H7 (cell line): ENCODE data around the gene SLC35F3. TPM values are rescaled to one million over a fixed set of nuclear protein-coding genes. Genes with fewer than 3 reads are reported as not detected.
A peak's percentile ranks its signal among the peaks of the same experiment; 100 is the strongest.
"Not testable (repeated sequence)": the region's sequence is repeated elsewhere in the genome, so short reads cannot be mapped to it uniquely, and the experiment has no call there.

Experiments used
- DNase-seq: peaks from one replicate; pipeline ENCODE4 v3.0.0; 2012
- H3K27me3 ChIP-seq: 2 replicates; pipeline ENCODE4 v1.6.0; 2011; ENCODE audit warnings: mild to moderate bottlenecking, low read length; ENCODE audit not compliant: control insufficient read depth, insufficient read depth
- H3K36me3 ChIP-seq: replicated peaks from 2 replicates; pipeline ENCODE4 v1.5.1; 2011; ENCODE audit warnings: low read length; ENCODE audit not compliant: control insufficient read depth, insufficient read depth
- H3K4me3 ChIP-seq: 2 replicates; pipeline ENCODE4 v1.5.1; 2011; ENCODE audit warnings: low read depth, mild to moderate bottlenecking, control low read depth, low read length, moderate library complexity; ENCODE audit not compliant: insufficient read depth
- total RNA-seq: library from RNA; depleted of rRNA; stranded (reverse); fragments of >200 nt; shearing (Covaris generic); gene quantifications from 2 replicates; pipeline ENCODE4 v1.2.3, GENCODE V29; 2014

Gene SLC35F3
- total RNA-seq, 1 experiment from 2014 or later, result 7.2 TPM

DNA sequence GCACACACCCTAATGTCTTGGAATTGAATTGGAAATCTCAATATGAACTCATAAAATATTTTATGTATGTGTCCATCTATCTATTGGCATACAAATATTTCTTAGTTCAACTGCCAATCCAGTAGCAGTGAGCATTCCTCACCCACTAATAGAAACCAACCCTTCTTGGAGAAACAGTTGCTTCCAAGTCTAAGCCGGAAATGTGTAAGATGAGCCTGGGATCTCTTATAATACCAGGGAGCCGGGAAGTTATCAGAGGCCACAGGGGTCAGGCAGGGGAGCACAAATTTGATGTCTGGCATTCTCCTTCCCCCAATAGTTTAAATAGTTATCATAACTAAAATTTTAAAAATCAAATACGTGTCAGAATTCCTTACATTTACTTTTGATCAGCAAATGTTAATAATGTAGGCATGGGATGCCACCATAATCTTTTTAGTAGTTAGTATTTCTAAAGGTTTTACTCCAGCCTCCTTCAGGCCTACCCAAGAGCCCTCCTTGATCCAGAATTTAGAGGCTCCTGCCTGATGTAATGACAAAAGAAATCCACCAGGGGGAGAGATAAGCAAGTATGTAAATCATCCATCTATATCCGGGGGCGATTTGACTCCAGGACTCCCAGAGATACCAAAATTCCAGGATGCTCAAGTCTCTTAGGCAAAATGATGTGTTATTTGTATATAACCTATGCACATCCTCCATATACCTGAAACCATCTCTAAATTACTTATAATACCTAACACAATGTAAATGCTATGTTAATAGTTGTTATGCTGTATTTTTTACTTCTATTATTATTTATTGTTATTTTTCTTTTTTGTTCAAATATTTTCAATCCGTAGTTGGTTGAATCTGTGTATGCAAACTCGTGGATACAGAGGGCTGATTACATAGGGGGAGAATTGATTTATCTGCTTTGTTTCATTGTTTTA, 250.1 kb downstream of the SLC35F3 start:
- no peak overlapping the region for H3K4me3 ChIP-seq
- no peaks in the 10 kb centered on the region for H3K36me3 ChIP-seq
- DNase-seq, result peak; percentile 70
- H3K27me3 ChIP-seq, result no peaks in the 10 kb centered on the region

DNA sequence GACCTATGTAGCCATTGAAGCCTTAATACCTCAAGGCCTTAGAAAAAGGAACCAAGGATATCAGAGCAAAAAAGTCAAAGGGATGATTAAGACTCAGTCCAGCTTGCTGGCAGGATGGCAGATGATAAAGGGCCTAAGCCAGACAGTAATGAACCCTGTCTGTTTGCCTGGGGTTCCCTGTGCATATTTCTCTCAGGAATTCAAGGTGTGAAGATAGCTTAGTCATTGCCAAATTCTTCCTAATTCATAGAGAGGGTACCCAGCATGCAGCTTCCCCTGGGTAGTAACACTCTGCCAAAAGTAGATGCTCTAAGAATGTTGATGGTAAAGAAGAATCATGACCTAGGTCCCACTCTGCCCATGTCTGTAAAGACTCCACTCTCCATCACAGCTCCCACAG, 258.2 kb downstream of the SLC35F3 start:
- Histone ChIP-seq H3K36me3 (no peaks in the 10 kb centered on the region), H3K4me3 (no peak overlapping the region), H3K27me3 (no peaks in the 10 kb centered on the region; the same call in 1 of the 2 replicates)
- no peak for DNase-seq

DNA sequence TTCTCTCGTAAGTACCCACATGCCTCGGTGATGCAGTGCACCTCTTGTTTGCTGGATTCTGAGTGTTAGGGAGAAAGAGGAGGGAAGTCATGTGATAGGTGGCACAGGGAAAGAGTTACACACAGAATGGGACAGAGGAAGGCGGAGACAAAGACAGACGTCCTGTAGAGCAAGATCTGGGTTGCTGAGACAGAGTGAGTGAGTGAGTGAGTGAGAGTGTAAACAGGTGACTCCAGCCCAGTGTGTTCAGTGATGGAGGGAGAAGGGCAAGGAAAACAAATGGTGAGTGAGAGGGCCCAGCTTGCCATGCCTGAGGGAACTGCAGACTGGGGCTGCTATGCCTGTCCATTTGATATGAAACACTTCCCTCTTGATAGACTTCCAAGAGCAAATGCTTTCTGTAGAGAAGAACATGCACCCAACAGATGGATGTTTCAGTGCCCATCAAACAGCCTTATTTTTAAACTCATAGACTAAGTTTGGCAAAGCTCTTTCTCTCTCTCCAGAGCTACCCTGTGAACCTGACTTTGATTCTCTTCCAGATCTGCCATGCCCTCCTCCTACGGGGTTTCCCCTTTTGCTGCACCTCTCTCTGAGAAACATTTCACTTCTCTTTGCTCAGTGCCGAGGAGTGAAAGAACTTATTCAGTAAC, 258.9 kb downstream of the SLC35F3 start:
- H3K27me3 ChIP-seq, result no peaks in the 10 kb centered on the region; the same call in 1 of the 2 replicates
- DNase-seq, result no peak
- no peak overlapping the region for H3K4me3 ChIP-seq
- H3K36me3 ChIP-seq, result no peaks in the 10 kb centered on the region

DNA sequence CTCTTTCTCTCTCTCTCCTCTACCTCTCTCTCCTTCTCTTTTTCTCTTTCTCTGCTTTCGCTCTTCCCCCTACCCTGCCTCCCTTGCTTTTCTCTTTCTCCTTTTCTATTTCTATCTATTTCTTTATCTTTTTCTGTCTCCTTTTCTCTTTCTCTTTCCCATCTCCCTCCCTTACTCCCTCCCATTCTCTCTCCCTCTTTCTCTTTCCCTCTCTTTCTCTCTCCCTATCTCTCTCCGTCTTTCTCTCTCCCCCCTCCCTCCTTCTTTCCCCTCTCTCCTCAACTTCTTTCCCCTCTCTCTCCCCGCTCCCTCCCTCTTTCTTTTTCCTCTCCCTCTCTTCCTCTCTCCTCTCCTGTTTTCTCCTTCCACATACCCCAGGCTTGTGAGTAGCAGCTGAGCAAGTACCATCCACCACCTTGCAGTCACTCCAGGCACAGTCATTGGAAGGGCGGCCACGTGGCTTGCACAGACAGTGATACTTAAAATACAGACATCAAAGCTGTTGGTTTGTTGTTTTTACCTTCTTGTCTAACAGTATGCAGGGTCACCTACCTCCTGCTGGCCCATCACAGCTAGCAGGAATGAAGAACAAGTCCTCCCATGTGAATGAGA, 259.7 kb downstream of the SLC35F3 start:
- Histone ChIP-seq H3K4me3 (no peak overlapping the region), H3K36me3 (no peaks in the 10 kb centered on the region), H3K27me3 (no peaks in the 10 kb centered on the region; the same call in 1 of the 2 replicates)
- DNase-seq, result no peak

DNA sequence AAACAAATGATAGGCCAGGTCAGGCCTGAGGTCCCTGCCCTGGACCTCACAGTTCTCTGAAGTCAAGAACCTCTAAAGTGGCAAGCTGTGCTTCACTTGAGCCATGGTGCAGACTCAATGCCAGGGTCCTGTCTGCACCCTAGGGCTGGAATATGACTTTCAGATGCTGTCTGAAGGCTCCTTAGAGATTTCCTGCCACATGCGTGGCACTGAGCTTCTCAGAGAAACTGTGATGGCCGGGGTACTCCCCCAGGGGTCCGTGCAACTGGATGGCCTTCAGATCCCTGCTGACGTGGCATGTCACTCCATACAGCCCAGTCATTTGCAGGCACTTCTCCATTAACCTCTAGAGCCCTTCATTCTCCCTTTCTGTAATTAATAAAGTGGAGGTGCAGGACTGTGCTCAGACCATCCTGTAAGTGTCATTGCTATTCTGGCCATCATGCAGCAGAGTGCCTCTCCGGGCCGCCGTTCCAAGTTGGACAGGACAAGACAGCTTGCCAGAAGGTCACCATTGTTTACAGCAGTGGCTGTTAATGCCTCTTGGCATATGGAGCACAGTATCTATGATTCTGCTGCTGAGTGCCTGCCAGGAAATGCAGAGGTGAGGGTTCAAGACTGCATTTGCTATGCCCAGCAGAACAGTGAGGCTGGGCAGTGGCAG, 263.7 kb downstream of the SLC35F3 start:
- H3K36me3 ChIP-seq, result no peaks in the 10 kb centered on the region
- no peak overlapping the region for H3K4me3 ChIP-seq
- DNase-seq, result no peak
- no peaks in the 10 kb centered on the region; the same call in 1 of the 2 replicates for H3K27me3 ChIP-seq

DNA sequence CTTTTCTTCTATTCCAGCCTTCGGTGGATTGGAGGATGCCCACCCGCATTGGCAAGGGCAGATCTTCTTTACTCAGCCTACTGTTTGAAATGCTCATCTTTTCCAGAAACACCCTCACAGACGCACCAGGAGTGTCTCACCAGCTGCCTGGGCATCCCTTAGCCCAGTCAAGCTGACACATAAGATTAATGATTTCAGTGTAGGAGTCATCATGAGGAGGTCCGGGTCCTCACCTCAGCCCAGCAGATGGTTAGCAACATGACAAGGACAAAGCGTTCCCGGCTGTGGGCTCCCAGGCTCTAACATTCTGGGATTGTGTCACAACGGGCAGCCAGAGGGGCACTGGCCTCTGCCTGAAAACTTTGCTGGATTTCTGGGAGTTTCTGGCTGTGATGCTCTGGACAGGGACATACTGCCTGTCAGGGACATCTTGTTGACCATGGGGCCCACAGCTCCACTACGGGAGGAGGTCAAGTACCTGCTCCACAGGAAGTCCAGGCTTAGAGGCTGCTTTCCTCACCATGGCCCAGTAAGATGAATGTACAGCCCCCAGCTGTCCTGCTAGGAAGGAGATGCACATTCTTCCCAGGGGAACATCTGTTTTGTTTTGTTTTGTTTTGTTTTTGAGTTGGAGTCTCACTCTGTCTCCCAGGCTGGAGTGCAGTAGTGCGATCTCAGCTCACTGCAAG, 264.8 kb downstream of the SLC35F3 start:
- Histone ChIP-seq H3K27me3 (no peaks in the 10 kb centered on the region; the same call in 1 of the 2 replicates), H3K36me3 (no peaks in the 10 kb centered on the region), H3K4me3 (no peak overlapping the region)
- no peak for DNase-seq

DNA sequence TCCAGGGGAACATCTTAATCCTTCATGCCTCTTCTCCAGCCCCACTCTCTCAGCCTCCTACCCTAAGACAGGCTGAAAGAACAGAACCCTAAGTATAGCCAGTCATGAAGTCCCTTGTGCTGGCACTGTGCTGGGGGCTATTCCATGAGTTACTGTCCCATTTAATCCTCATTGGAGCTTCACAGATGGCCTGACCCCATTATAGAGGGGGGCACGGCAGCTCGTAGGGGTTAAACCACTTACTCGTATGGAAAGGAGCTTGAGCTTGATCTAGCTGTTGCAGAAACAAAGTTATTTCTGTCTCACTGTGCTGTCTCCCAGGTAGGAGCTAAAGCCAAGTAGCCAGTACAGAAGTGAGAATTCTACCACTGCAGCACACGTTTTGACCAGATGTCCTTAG, 265.6 kb downstream of the SLC35F3 start:
- DNase-seq, result no peak

DNA sequence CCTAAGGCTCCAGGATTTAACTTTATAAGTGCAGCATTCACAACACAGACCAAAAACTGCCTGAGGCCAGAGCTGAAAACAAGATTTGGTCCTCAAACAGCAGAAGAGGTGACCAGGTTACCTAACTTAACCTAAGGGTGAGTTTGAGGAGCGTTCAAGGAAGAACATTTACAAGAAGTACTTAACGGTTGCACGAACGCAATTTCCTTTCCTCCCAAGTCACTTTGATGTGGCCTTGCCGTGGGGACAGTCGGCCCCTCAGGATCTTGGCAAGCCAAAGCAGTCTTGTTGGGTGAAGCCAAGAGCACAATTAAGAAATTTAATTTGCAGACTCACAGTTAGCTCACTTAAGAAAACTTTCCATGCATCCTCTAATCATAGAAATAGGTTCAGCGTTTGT, 266.1 kb downstream of the SLC35F3 start:
- Histone ChIP-seq H3K36me3 (no peaks in the 10 kb centered on the region), H3K4me3 (no peak overlapping the region), H3K27me3 (no peaks in the 10 kb centered on the region)
- no peak for DNase-seq

More for the DNA sequence above, 265.6 kb downstream of the SLC35F3 start:
- Histone ChIP-seq H3K36me3 (no peaks in the 10 kb centered on the region), H3K4me3 (no peak overlapping the region), H3K27me3 (no peaks in the 10 kb centered on the region)

DNA sequence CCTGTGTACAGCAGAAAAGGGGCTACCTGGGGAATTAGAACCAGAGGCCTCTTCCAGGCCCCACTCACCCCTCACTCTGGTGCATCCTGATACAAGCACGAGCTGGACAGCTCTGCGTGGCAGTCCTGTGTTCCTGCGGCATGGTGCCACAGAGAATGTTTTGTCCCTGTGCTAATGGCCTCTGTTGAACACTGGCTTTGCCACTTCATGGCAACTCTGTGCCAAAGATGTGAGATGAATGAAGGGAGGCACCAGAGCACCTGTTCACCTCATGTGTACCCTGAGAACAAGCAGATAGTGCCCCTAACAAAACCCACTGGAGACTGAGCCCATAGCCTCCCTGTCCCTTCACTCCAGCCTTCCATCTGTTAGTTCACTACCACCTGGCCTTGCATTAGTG, 269.5 kb downstream of the SLC35F3 start:
- Histone ChIP-seq H3K4me3 (no peak overlapping the region), H3K36me3 (no peaks in the 10 kb centered on the region), H3K27me3 (no peaks in the 10 kb centered on the region)
- no peak for DNase-seq

DNA sequence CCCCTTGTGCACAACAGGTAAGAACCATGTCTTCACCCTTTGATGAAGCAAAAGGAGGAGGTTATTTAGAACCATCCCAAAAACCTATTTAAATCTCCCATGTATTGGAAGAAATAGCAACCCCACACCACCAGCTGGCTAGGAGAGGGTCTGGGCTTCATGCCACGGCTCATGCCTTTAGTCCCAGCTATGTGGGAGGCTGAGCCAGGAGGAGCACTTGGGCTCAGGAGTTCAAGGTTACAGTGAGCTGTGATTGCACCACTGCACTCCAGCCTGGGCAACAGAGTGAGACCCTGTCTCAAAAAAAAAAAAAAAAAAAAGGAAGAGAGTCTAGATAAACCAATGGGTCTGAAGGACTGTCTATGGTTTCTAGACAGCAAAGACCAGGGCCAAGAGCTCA, 270.9 kb downstream of the SLC35F3 start:
- Histone ChIP-seq H3K36me3 (no peaks in the 10 kb centered on the region), H3K4me3 (no peak overlapping the region), H3K27me3 (no peaks in the 10 kb centered on the region)
- DNase-seq, result no peak

DNA sequence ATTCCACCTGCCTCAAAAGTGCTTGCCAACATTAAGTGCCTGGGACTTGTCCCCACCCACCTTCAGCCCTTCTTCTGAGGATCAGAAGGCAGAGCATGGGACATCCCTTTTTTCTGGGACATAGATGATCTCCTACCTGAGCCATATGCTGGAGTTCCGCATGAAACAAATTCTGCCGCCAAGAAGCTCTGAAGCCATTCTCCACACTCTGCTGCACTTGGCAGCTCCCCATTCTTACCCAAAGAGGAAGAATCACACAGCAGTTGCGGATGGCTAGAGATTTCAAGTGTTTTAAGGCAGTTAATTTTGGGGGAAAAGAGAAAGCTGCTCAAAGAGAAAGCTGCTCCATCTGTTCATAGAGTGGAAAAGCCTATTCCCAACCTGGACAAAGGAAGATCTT, 271.5 kb downstream of the SLC35F3 start:
- no peak for DNase-seq
- H3K4me3 ChIP-seq, result no peak overlapping the region
- H3K27me3 ChIP-seq, result no peaks in the 10 kb centered on the region
- no peaks in the 10 kb centered on the region for H3K36me3 ChIP-seq

DNA sequence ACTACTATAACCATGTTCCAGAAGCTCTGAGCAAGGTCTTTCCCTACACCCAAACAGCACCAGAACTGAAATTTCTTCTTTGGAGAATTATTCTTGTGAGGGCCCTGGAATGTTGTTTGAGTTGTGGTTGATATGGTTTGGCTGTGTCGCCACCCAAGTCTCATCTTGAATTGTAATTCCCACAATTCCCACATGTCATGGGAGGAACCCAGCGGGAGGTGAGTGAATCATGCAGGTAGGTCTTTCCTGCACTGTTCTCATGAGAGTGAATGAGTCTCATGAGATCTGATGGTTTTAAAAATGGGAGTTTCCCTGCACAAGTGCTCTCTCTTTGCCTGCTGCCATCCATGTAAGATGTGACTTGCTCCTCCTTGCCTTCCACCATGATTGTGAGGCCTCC, 272.4 kb downstream of the SLC35F3 start:
- DNase-seq, result not testable (repeated sequence)

DNA sequence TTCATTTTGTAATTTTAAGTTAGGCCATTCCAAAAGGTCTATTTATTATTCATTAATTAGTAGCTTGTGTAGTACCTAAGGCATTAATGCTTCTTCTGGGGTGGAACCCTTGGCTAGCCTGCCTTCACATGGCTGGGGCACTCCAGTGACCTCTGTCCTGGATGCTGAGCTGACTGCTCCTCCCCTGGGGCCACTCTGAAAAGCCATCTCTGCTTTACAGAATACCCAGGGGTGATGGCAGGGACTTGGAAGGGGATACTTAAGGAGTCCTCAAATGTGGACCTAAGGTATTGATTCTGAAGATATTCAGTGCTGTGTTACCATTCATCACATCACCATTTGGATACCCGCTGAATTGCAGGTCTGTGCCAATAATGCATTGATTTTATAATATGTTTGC, 281.0 kb downstream of the SLC35F3 start:
- DNase-seq, result no peak
- Histone ChIP-seq H3K36me3 (no peaks in the 10 kb centered on the region), H3K4me3 (no peak overlapping the region), H3K27me3 (no peaks in the 10 kb centered on the region; the same call in 1 of the 2 replicates)

More for the DNA sequence above, 272.4 kb downstream of the SLC35F3 start:
- not testable (repeated sequence) for H3K4me3 ChIP-seq, H3K27me3 ChIP-seq, H3K36me3 ChIP-seq
